Smooth muscle cell of the brain vasculature (primary cell): ENCODE results near the gene OR52E5.

Source experiments
- DNase-seq: peaks from one replicate; pipeline ENCODE4 v3.0.0-alpha.2; 2012; ENCODE audit warnings: low read depth, low spot score

Gene OR52E5

DNA sequence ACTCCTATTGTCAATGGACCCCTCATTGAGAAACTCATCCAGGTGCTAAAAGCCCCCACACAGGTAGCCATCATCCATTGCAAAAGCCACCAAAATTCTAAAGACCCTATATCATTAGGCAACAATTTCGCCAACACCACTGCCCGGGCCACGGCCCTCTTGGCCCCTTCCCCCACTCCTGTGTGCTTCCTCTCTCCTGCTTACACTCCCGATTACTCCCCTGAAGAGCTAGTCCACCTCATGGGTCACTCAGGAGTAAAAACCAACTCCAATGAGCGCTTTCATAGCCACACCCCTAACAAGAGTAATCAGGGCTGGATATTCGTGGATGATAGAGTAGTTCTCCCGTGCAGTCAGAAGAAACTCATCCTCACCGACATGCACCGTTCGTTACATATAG lies 40.1 kb downstream of the OR52E5 start:
- DNase-seq: no peak

DNA sequence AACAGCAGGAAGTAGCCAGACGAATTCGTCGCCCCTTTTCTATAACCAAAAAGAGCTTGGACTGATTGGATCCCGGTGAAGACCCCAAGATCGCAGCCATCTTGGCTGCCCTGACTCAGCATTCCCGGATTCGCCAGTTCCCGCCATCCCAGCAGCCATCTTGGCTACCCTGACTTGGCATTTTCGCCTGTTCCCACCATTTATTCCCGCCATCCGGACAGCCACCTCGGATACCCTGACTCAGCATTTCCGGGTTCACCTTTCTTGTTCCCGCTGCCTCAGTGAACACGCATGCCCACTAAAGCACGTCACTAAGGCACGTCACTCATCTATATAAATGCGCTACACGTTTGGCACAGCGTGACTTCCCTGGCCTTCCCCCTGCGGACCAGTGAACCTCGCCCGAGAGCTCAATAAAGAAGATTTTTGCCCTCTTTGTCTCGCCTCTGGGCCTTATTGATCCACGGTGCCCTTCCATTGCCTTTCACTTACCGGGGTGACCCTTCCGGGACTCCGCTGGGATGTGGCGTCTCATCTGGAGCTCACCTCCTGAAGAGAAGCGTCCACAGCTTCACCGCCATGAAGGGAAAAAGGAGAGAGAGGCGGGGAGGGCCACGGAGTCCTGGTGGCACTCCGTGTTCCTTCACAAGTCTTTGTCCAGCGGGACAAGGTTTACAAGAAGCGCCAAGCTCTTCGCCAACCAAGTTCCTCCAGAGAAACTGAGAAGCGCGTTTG lies 45.0 kb downstream of the OR52E5 start:
- DNase-seq: no peak

DNA sequence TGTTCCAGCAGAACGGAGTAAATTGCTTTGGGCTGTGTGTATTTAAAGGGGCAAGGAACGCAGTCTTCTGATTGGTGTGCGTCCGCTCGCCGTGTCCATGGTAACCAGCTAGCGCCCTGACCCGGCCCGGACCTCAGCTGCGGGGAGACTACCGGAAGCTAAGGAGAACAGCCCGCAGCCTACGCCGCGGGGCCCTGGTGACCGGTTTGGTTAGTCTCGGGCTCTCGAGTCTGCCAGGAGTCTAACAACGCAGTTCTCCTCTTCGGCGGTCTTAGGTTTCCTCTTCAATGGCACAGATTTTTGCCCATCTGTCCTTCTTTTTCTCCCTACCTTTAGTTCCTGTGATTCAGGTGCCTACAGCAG lies 45.6 kb downstream of the OR52E5 start:
- DNase-seq: no peak

DNA sequence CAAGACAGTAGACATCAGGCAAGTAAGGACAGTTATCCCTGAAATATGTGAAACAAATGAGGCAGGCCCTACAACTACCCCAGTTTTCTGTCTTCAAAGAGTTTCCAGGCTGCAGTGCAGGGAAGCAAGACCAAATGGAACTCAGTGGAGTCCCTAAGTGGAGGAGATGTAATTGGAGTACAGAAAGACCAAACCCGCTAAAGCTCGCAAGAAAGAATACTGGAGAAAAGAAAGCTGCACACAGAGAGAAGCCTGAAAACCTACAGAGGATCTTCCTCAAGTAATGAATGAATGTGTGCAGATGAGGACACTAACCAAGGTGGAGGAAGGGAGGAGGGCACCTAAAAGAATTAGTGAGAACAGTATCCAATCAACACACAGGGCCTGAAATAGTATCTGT lies 47.7 kb downstream of the OR52E5 start:
- no peak for DNase-seq

DNA sequence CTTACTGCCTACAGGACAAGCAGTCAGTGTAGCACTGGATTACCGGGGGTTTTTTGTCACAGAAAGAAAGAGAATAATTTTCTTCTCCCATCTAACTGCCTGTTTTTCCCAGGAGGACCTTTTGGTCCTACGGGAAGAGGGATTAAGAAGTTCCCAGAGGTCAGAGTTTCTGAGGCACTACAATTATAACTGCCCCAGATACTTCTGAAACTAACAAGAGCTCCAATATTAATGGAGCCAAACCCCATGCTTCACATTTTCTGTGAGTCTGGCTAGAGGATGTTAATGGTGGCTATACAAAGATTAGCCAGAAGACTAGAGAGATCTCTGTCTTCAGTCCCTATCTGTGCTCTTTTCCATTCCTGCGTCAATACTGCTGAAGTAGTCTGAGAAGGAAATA lies 48.9 kb downstream of the OR52E5 start, which contains the start of gene OR56A3:
TSS of gene OR56A3 (plus strand) at position 301 of the 400 bp plus-strand sequence. CDS start 5,096 bp downstream, outside the sequence.
- no peak for DNase-seq
